ENCODE data around the gene DPP9.

The DPP9 gene

DNA sequence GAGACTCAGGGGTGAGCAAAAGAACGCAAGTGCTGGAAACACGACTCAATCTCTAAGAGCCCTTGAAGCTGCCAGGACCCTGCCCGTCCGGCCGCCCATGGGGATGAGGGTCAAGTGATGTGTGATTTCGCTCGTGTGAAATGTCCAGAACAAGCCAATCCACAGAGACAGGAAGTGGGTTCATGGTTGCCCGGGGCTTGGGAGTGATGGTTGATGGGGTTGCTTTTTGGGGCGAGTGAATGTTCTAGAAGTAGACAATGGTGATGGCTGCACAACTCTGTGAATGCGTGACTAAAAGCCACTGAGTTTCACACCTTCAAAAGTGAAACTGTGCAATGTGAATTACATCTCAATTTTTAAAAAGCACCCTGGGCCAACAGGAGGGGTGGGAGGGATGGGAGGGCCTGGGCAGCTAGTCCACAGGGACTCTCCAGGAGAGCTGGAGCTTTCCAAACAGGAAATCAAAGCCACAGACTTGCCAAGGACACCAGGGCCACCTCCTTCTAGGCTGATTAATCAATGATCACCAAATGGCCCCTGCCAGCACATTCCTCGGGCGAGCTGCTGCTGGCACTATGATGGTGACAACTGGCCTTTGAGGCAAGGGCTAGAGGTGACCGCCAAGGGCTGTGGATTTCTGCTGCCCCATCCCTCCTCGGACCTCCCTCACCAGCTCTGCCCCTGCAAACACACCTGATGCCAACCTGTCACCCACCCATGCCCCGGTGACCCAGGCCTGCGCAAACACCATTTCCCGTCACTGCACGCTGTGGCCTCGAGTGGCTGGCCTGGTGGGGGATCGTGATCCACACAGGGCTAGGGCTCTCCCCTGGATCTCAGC is 14.0 kb downstream of the DPP9 start:
- no peak for DNase-seq (ENCODE audit: low read depth)

DNA sequence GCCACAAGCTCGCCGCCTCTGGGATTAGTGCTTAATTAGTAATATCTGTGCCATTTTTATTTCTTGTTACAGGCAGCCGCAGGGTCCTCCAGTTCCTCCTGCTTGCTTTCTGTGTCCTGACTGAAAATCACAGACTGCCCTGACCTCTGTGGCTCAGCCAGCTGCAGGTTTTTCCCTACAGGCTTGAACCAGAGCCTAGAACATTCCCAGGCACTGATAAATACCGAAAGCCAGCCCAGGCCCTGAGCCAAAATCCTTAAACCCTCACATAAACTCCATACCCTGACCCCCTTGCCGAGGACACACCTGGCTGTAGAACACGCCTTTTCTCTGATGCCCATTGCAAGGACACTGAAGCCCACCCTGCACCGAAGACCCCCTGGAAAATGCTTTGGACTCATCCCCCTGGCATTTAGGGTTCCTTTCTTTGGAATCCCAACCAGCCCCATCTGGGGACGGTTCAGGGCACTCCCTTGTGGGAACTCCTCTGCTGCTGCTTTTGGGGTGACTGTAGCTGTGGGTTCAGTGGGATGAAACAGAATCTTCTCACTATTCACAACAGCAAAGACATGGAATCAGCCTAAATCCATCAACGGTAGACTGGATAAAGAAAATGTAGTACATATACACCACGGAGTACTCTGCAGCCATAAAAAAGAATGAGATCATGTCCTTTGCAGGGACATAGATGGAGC is 15.5 kb downstream of the DPP9 start:
- DNase-seq (ENCODE audit: low read depth), result no peak

- DNase-seq (ENCODE audit: low read depth), result no peak
Measured at GRCh38 chr19:4707322-4707721, 16.3 kb downstream of the DPP9 start.

GRCh38 chr19:4705413-4706131 is 18.1 kb downstream of the DPP9 start:
- no peak for DNase-seq (ENCODE audit: low read depth)

DNA sequence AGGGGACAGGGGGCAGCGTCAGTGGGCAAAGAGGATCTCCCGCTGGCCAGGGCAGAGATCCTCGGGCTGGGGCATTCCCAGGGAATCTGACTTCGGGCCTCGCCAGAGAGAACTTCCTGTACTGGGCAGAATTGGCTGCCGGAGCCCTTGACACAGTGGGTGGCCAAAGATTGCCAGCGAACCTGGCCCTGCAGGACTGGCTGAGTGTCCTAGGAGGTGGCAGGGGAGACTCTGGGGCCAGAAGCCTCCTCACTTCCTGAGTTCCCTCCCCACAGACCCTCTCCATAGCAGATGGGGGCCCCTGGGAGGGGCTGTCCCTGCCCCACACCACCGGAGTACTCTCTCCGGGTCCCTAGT is 19.3 kb downstream of the DPP9 start:
- DNase-seq (ENCODE audit: low read depth), result no peak

DNA sequence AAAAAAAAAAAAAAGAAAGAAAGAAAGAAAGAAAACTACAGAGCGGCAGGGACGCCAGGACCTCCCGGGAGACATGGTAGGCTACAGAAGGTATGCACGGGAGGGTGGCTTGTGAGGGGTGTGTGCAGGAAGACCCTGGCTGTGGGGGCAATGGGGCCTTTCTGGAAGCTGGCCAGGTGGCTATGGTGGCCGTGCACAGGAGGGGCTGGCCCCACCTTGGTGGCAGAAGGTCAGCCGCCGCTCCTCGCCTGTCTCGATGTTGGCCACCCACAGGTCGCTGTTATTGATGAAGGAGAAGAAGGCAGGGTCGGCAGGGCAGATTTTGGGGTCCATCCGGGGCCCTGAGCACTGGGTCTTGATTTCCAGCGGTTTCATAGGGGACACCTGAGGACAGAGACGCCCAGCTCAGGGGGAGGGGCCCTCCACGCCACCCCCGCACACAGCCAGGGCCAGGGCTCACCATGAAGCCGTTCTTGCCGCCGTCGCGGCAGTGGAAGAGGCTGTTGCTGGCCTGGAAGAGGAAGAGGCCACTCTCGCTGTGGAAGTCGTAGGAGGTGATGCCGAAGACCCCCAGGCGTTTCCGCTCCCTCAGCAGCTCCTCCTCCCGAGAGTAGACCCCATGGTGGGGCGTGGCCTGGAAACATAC is 19.8 kb downstream of the DPP9 start:
- no peak for DNase-seq (ENCODE audit: low read depth)

- DNase-seq (ENCODE audit: low read depth), result no peak
Measured at GRCh38 chr19:4702764-4703163, 20.9 kb downstream of the DPP9 start.

DNA sequence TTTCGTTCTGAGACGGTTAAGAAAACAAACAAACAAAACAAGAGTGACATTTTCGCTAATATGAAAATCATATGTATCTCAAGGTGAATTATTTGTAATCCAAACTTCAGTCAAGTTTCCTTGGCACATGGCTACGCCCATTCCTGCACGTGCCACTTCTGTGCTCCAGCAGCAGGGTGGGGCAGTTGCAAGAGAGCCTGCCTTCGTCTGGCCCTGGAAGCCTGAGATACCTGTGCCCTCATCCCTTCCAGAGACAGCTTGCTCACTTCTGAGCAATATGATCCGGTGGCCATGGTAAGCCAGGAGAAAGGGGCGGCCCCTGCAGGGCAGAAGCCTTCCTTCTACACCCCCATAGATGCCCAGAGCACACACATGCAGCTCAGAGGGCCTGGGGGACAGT is 22.1 kb downstream of the DPP9 start:
- DNase-seq (ENCODE audit: low read depth), result no peak

DNA sequence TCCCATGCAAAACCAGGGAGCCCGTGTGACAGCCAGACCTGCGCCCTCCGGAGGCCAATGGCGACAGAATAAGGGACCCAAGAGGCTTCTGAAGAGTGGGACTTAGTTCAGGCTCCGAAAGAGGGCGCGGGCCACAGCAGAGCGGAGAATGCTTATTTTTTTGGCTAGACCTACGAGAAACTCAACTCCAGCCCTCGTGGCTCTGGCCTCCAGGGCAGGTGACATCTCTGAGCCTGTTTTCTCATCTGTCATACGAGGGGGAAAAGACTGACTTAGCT is 23.0 kb downstream of the DPP9 start:
- no peak for DNase-seq (ENCODE audit: low read depth)

GRCh38 chr19:4699826-4700692 is 23.6 kb downstream of the DPP9 start:
- DNase-seq (ENCODE audit: low read depth), result no peak

- no peak for DNase-seq (ENCODE audit: low read depth)
Measured at GRCh38 chr19:4697304-4697703, 26.3 kb downstream of the DPP9 start.

DNA sequence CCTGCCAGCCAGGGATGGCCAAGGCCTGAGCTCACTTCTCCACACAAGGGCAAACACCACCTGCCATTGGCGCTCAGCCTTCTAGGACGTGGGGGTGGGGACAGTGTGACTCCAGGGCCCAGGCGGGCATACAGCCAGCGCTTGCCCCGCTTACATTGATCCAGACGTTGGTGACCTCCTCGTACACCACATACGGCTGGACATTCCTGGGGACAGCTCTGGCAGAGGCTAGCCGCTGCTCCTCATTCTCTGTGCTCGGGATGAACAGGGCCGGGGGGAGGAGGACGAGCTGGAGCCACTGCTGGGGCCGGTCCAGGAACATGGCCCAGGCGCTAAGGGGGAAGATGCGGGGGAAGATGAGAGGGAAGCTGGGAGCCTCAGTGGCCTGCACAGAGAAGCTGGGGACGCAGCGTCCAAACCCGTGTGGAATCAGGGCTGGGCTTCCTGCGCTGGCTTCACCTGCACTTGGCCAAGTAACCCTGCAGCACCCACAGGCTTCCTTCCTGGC is 28.4 kb downstream of the DPP9 start:
- no peak for DNase-seq (ENCODE audit: low read depth)

- DNase-seq (ENCODE audit: low read depth), result no peak
Measured at GRCh38 chr19:4694211-4694987, 29.2 kb downstream of the DPP9 start.

GRCh38 chr19:4693471-4694121 is 30.0 kb downstream of the DPP9 start:
- no peak for DNase-seq (ENCODE audit: low read depth)

- no peak for DNase-seq (ENCODE audit: low read depth)
Measured at GRCh38 chr19:4693078-4693350, 30.6 kb downstream of the DPP9 start.

- DNase-seq (ENCODE audit: low read depth), result no peak
Measured at GRCh38 chr19:4692251-4693077, 31.2 kb downstream of the DPP9 start.

DNA sequence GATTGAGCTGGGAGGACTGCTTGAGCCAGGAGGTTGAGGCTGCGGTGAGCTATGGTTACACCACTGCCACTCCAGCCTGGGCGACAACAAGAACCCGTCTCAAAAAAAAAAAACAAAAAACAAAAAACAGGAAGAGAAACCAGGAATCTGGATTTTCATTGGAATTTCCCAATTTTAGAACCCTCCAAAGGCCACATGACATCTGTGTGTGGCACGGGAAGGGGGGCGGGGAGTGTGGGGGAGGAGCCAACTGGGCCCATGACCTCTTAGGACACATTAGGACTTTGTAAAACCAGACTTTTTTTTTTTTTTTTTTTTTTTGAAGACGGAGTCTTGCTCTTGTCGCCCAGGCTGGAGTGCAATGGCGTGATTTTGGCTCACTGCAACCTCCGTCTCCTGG is 32.3 kb downstream of the DPP9 start:
- no peak for DNase-seq (ENCODE audit: low read depth)

GRCh38 chr19:4690361-4690760 is 33.3 kb downstream of the DPP9 start:
- no peak for DNase-seq (ENCODE audit: low read depth)

DNA sequence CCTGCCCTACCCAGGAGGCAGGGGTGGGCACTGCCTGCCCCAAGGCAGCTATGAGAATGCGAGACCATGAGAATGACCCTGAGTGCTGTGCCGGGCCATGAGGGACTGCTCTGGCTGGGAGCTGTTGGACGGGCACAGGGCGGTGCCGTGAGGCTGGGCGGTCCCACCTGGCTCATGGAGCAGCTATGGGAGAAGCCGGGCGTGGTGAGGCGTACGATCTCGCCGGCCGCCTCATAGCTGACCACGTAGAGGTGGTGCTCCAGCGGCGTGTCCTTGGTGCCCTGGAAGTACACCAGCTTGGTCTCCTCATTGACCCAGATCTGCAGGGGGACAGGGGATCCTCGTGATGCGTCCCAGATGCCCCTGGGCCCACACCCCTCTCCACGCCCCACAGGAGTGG is 34.2 kb downstream of the DPP9 start:
- DNase-seq (ENCODE audit: low read depth), result no peak

DNA sequence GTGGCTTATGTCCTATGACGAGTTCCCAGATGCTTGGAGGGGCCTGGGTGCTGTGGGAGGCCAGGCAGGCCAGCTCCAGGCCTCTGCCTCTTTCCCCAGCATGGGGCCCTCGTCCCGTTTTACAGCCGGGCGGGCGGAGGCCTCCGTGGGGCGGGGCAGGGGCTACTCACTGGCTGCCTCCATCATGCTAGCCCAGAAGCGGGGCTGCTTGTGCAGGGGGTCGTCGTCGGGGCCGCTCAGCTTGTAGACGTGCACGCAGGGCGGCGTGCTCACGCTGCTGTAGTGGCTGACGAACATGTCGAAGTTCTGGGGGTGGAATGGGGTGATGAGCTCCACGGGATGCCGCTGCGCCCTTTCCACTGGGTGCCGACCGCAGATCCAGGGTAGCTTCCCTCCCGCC is 35.1 kb downstream of the DPP9 start:
- DNase-seq (ENCODE audit: low read depth), result no peak
